Activated CD8-positive, alpha-beta memory T cell treated with anti-CD3 and anti-CD28 coated beads, Interleukin-2, amount 50 U/mL, for 1 hour (primary cell): ENCODE measurements around the gene STOML1.
"Not testable (repeated sequence)": the region's sequence is repeated elsewhere in the genome, so short reads cannot be mapped to it uniquely, and the experiment has no call there.

Experiments
- DNase-seq: peaks from one replicate; pipeline ENCODE4 v3.0.0-alpha.2; 2020; ENCODE audit errors: extremely low read depth

STOML1 gene

DNA sequence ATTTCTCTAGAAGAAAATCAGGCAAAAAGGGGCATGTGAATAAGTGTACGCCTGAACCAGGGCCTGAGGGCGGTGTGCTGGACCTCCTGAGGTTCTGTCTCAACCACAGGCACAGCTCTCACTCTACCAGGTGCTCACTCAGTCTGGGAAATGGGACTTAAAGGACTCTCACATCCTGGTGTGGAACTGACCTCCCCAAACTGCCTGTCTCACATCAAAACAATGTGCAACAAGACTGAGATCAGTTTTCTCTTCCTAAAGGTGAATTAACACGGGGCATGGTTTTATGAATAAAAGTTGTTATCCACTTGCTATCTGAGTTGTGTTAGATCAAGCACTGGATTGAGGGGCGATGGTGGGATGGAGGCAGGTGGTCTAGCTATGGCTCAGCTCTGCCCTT is 4.8 kb downstream of the STOML1 start:
- no peak for DNase-seq

- DNase-seq, result no peak
Observed at GRCh38 chr15:73986776-73987056, 5.4 kb downstream of the STOML1 start.

- DNase-seq, result no peak
Observed at GRCh38 chr15:73986055-73986775, 5.9 kb downstream of the STOML1 start.

DNA sequence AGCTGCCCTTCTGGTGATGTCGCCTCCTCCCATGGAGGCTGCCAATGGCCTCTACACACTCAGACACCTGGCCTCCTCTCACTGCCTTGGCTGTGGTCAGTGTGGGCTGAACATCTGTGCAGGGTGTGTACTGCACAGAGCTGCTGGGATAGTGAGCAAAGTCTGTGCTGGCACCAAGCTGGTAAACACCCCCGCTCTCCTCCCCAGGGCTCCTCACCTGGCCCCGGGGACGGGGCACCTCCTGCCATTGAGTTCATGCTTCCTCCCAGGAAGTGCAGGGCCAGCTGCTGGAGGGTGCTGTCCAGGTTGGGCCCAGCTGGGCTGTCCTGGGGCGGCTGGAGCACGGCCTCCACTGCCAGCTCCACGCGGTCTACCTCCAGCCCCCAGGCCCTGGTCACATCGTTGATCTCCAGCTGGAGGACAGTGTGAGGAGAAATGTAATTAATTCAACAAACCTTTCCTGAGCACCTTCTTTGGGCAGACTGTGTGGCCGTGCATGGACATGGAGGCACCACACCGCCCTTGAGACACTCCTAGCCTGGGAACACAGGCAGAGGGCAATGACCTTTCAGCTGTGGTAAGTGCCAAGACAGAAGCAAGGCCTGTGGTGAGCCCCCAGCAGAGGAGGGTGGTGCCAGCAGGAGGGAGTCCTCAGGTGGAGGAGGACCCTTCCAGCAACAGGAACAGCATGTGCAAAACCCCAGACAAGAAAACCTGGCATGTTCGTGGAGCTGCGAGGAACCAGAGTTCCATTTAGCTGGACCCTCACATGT is 6.8 kb downstream of the STOML1 start:
- no peak for DNase-seq

DNA sequence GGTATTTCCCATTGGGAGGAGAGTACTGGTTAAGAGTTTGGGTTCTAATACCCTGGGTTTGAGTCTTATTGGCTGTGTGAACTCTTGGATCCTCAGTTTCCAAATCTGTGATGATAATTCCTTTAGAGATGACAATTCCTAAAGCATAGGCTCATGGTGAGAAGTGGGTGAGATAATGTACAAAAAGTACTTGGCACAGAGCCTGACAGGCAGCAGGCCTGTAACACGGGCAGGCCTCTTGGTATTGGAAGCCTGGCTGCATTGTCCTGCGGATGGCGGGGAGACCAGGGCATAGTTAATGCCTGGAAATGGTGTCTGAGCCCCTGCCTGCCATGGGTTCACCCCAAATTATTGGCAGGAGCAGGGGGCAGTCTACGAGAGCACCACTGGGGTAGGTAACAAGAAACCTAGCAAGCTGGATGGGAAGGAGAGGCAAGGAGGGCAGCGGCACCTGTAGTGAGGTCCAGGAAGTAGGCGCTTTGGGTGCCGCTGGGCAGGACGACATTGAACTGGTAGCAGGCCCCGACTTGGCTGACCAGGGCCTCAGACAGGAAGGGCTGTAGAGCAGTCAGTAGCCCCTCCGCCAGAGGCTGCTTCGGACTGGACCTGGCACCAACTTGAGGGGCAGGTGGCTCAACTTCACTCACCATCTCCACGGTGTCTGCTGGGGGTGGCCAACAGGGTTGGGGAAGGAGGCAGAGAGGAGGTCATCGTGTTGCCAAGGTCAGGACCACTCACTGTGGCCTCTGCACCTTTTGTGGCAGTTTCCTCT is 7.7 kb downstream of the STOML1 start:
- DNase-seq, result no peak

DNA sequence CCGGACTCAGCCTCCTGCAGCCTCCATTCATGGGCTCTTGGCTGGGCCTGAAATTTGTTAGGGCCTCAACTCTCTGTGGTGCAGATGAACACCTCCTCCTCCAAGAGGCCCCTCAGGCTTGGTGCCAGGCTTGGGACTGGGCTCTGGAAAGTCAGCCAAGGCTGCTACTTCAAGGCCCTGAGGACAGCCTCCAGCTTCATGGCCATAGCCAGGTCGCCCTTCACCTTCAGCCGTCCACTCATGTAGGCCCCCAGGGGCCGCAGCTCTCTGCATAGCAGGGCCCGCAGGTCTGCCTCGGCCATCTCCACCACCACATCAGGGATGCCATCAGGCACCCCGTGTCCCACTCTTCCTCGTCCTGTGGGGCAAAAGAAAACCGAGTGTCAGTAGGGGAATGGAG is 8.3 kb downstream of the STOML1 start:
- no peak for DNase-seq

DNA sequence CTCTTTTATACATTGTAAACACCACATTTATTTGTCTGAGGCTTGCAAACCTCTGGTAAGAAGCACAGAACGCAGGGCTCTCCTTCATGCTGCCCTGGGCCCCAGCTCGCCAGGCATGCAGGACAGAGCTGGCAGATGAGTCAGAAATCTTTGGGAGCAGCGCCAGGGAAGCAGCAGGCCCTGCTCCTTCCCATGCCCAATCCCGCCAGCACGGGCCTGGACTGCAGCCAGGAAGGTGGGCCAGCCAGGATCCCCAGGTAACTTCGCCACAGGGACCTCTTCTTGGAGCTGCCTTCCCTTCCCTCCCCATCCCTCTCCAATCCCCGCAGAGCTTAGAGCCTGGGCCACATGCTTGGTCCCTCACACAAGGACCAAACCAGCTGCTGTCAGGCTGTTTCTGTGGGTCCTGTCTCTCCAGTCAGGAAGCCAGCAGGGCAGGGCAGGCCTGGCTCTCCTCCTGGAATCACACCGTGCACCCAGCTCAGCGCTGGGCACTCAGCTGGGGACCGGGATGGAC is 8.8 kb downstream of the STOML1 start:
- no peak for DNase-seq

- DNase-seq, result no peak
Observed at GRCh38 chr15:73982222-73982962, 9.7 kb downstream of the STOML1 start.

DNA sequence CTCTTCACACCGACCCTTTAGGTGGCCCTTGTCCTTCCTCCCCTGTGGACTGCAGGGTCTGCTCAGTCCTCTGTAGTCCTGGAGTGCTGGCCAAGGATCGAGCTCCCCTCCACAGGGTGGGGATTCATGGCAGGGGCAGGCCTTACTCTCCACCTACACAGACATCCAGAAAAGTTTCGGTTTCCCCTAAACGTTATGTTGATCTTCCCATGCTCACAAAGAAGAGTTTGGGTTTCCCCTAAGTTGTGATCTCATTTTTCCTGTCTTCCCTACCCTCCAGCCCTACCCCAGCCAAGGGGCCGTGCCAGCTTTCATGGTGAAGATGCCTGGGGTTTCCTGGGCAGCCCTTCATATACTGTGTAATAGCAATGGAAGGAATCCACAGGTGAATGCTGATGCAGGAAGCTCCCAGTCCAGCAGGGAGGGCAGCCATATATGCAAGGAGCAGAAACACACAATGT is 10.3 kb downstream of the STOML1 start:
- DNase-seq, result no peak

GRCh38 chr15:73979636-73980035 is 12.5 kb downstream of the STOML1 start:
- DNase-seq, result no peak

- no peak for DNase-seq
Observed at GRCh38 chr15:73978896-73979295, 13.2 kb downstream of the STOML1 start.

- not testable (repeated sequence) for DNase-seq
Observed at GRCh38 chr15:73975440-73976125, 16.5 kb downstream of the STOML1 start.

GRCh38 chr15:73973683-73974200 is 18.4 kb downstream of the STOML1 start:
- DNase-seq, result not testable (repeated sequence)

- DNase-seq, result peak; percentile 46
Observed at GRCh38 chr15:73972984-73973682, 19.0 kb downstream of the STOML1 start.

DNA sequence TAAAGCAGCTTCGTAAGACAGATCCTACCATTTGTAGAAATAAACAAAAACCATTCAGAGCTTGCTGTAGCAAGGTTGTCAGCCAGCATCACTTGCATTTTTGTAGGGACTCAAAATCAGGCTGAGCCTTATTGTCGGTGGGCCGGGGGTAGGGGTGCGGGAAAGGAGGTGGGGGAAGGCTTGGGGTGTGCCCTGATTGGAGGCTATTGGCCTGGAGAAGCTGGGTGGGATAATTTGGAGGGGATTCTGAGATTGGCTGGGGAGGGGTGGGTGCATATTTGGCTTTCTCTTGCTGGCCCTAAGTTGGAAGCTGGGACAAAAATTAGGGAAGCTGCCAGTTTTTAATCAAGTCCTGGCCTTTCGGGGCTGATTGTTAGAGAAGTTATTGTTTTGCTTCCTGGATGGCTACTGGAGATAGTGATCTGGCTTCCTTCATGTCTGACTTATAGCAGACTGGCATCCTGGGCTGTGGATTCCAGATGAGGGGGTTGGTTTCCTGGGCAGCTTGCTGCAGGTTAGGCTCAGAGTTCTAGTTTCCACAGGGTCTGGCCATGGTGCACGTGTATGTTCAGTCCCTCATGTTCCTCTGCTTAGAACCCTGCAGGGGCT is 22.8 kb downstream of the STOML1 start:
- no peak for DNase-seq

GRCh38 chr15:73968461-73968860 is 23.6 kb downstream of the STOML1 start:
- DNase-seq, result no peak

DNA sequence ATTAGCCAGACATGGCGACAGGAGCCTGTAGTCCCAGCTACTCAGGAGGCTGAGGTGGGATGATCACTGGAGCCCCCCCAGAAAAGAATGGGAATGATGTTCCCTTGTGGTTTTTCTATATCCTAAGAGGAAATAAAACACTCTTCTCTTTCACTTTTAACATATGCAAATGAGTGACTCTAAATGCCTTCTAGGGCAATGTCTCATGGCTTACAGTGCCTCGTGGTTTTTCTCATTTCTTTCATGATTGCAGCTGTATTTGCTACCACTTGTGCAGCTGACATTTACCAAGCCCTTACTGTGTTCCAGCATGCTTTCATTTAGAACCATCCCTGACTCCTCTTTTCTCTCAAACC is 26.4 kb downstream of the STOML1 start:
- DNase-seq, result no peak

DNA sequence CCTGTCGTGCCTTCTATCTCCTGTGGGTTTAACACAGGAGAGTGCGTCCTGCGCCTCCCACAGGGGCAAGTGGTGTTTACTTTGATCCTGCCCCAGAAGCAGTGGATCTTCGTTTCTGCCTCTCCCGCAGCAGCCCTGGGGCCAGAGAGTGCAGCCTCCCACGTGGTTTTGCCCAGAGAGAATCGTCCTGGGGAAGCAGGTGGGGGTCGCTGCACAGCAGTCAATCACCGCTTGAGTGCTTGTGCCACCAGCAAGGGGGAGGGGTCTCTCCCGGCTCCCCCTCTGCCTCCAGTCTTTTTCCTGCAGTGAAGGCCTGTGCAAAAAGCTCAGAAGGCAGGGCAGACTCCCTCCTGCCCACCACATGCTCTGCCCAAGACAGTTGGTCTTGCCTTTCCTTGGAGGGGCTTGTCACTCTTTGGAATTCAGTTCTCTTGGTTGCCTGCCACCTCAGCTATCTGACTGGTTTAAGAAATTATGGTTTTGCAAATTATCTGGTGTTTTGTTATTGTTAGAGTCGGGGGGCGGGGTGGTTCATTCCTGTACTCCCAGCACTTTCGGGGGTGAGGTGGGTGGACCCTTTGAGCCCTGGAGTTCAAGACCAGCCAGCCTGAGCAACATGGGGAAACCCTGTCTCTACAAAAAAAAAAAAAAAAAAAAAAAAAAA is 26.9 kb downstream of the STOML1 start:
- no peak for DNase-seq

DNA sequence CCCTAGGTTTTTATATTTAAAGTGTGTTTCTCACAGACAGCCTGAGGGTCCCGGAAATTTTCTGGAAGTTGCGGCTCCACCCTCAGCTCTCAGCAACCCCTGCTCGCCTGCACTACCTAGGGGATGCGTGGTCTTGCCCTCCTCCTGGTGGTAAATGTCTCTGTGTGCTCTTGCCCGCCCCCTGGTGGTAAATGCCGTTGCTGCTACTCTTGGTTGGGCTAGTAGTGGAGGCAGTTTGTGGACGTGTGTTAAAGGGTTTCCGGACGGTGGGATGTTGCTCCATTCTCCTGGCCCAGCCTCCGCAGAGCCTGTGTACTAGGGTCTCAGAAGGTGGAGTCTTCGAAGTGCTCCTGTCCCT is 27.4 kb downstream of the STOML1 start:
- peak; percentile 54 for DNase-seq

- no peak for DNase-seq
Observed at GRCh38 chr15:73962433-73962832, 29.7 kb downstream of the STOML1 start.
